DND-41 (cell line): ENCODE data around the gene ULBP2.

Experiments
- ATAC-seq: fragments of 200-7000 bp; cut with Tn5 transposase; 3 replicates; pipeline ENCODE4 v1.9.1; 2021; ENCODE audit warnings: low read depth; ENCODE audit not compliant: insufficient read depth
- DNase-seq: peaks from one replicate; pipeline ENCODE4 v3.0.0-alpha.2; 2020
- H2AFZ ChIP-seq: 2 replicates; pipeline ENCODE4 v1.6.0; 2012; ENCODE audit warnings: low read depth, low read length
- H3K27ac ChIP-seq: 2 replicates; pipeline ENCODE4 v1.5.1; 2012; ENCODE audit warnings: low read length, inconsistent platforms
- H3K27me3 ChIP-seq: fragments of 200-600 bp; sonication (generic); 2 replicates; pipeline ENCODE4 v1.6.0; 2012; ENCODE audit warnings: low read length, mild to moderate bottlenecking, inconsistent platforms; ENCODE audit not compliant: insufficient read depth, poor library complexity
- H3K36me3 ChIP-seq: 2 replicates; pipeline ENCODE4 v1.5.1; 2012; ENCODE audit warnings: low read length, inconsistent platforms; ENCODE audit not compliant: insufficient read depth
- H3K4me1 ChIP-seq: 2 replicates; pipeline ENCODE4 v1.5.1; 2012; ENCODE audit warnings: mild to moderate bottlenecking, low read length; ENCODE audit not compliant: insufficient read depth
- H3K4me2 ChIP-seq: 2 replicates; pipeline ENCODE4 v1.6.0; 2012; ENCODE audit warnings: mild to moderate bottlenecking, moderate library complexity, low read length, inconsistent platforms; ENCODE audit not compliant: insufficient read depth
- H3K4me3 ChIP-seq, 2 experiments: fragments of 200-600 bp in 1 of 2; shearing (Covaris generic) in 1 of 2; 2 replicates each; pipeline ENCODE4 v1.5.1; 2012 to 2016; ENCODE audit warnings: inconsistent platforms in 2 of 2, low read length in 2 of 2, mild to moderate bottlenecking in 2 of 2, low read depth in 1 of 2, moderate library complexity in 1 of 2
- H3K79me2 ChIP-seq: 2 replicates; pipeline ENCODE4 v1.6.0; 2012; ENCODE audit warnings: low read length, inconsistent platforms; ENCODE audit not compliant: insufficient read depth
- H3K9ac ChIP-seq: 2 replicates; pipeline ENCODE4 v1.6.0; 2012; ENCODE audit warnings: low read depth, mild to moderate bottlenecking, inconsistent platforms, low read length, moderate library complexity
- H3K9me3 ChIP-seq: 2 replicates; pipeline ENCODE4 v1.5.1; 2012; ENCODE audit warnings: low read length, moderate library complexity, mild to moderate bottlenecking, inconsistent platforms; ENCODE audit not compliant: insufficient read depth, severe bottlenecking
- H4K20me1 ChIP-seq: 2 replicates; pipeline ENCODE4 v1.6.0; 2012; ENCODE audit warnings: low read length; ENCODE audit not compliant: insufficient read depth
- CTCF ChIP-seq: IDR thresholded peaks from 2 replicates; pipeline ENCODE4 v1.5.1; 2012; ENCODE audit warnings: borderline replicate concordance, low read length, moderate library complexity, mild to moderate bottlenecking; ENCODE audit not compliant: poor library complexity, severe bottlenecking; ENCODE audit errors: extremely low read depth
- EZH2 ChIP-seq: IDR thresholded peaks from 3 replicates; pipeline ENCODE4 v1.6.1; 2012; ENCODE audit warnings: borderline replicate concordance, low read depth, mild to moderate bottlenecking, moderate library complexity, low read length, inconsistent platforms; ENCODE audit not compliant: severe bottlenecking

Gene ULBP2

GRCh38 chr6:149900620-149901443, 41.0 kb upstream of the ULBP2 start:
- H3K9ac ChIP-seq, result no peak overlapping the region
- H3K9me3 ChIP-seq, result no peaks in the 10 kb centered on the region
- H3K27me3 ChIP-seq, result peaks cover 4% of the 10 kb centered on the region

GRCh38 chr6:149901444-149902140, 40.2 kb upstream of the ULBP2 start:
- no peak overlapping the region for H3K9ac ChIP-seq
- no peaks in the 10 kb centered on the region for H3K9me3 ChIP-seq
- no peak overlapping the region for H3K4me2 ChIP-seq
- no peaks in the 10 kb centered on the region for H3K36me3 ChIP-seq
- no peak overlapping the region for H3K4me3 ChIP-seq
- H3K4me1 ChIP-seq, result no peaks in the 10 kb centered on the region
- DNase-seq (no peak), ATAC-seq (no peak)
- no peaks in the 10 kb centered on the region for H3K79me2 ChIP-seq
- H3K27me3 ChIP-seq, result peaks cover 4% of the 10 kb centered on the region
- H2AFZ ChIP-seq, result no peak overlapping the region
- no peaks in the 10 kb centered on the region for H4K20me1 ChIP-seq
- H3K27ac ChIP-seq, result no peak overlapping the region
- TF ChIP-seq EZH2, result no peak
- no peak for TF ChIP-seq CTCF

More at GRCh38 chr6:149900620-149901443, 41.0 kb upstream of the ULBP2 start:
- H3K36me3 ChIP-seq, result no peaks in the 10 kb centered on the region
- DNase-seq (no peak), ATAC-seq (no peak)
- H3K4me1 ChIP-seq, result no peaks in the 10 kb centered on the region
- no peak overlapping the region for H3K4me3 ChIP-seq
- H4K20me1 ChIP-seq, result no peaks in the 10 kb centered on the region
- H3K79me2 ChIP-seq, result no peaks in the 10 kb centered on the region
- H3K4me2 ChIP-seq, result no peak overlapping the region
- no peak overlapping the region for H3K27ac ChIP-seq
- TF ChIP-seq CTCF (no peak), EZH2 (no peak)
- no peak overlapping the region for H2AFZ ChIP-seq

DNA sequence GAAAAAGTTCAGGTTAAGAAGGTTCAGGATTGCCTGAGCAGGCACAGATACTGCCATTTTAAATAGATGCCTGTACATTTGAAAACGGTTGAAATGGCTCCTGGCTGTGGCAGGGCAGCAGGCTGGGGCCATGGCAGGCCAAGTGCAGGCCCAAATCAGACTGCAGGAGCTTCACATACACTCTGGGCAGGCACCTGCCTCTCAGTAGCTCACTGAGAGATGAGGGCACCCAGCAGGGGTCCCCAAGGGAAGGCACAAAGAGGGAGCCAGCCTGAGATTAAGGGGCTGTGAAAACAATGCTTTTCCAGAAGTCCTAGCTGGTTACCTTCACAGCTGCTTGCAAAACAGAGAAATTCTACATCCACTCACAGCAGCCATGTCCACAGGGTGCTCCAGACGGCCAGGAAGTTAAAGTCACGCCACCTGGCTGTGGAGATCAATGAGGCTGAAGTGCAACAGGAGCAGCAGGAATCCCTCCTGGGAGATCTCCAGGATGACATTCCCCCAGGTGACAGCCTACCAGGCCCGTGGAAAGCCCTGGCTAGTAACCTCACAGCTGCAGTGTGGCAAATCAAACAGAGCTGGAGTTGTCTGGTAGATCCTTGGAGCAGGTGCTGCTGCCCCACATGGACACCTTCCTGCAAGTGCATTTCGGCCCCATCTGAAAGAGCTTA, 37.7 kb upstream of the ULBP2 start:
- no peaks in the 10 kb centered on the region for H4K20me1 ChIP-seq
- no peak overlapping the region for H3K4me3 ChIP-seq
- H3K4me1 ChIP-seq, result no peaks in the 10 kb centered on the region
- DNase-seq, result no peak
- H3K4me2 ChIP-seq, result no peak overlapping the region
- peaks cover 4% of the 10 kb centered on the region for H3K27me3 ChIP-seq
- no peak overlapping the region for H3K9ac ChIP-seq
- H2AFZ ChIP-seq, result no peak overlapping the region
- H3K79me2 ChIP-seq, result no peaks in the 10 kb centered on the region
- H3K36me3 ChIP-seq, result no peaks in the 10 kb centered on the region
- no peak overlapping the region for H3K27ac ChIP-seq
- H3K9me3 ChIP-seq, result peaks cover 11% of the 10 kb centered on the region
- ATAC-seq, result no peak
- TF ChIP-seq CTCF, result no peak
